SK-N-MC (cell line): Measurements from ENCODE around the gene ADGRL3.

Experiments used
- EZH2 ChIP-seq: fragments of 200-600 bp; sonication (generic); IDR thresholded peaks from one replicate; pipeline ENCODE4 v1.6.1; 2017; ENCODE audit warnings: antibody characterized with exemption
- FOXP2 ChIP-seq: optimal IDR thresholded peaks from 2 replicates; pipeline ENCODE3; 2011; ENCODE audit warnings: mild to moderate bottlenecking, moderate library complexity; ENCODE audit not compliant: insufficient read depth; ENCODE audit errors: extremely low read length, control extremely low read depth
- POLR2AphosphoS5 ChIP-seq: IDR thresholded peaks from 2 replicates; pipeline ENCODE4 v1.6.1; 2012; ENCODE audit warnings: mild to moderate bottlenecking, low read depth, low read length, borderline replicate concordance

GRCh38 chr4:61202638-61203435 lies 2.7 kb downstream of the ADGRL3 start:
- no peak for TF ChIP-seq POLR2AphosphoS5
- TF ChIP-seq EZH2: no peak
- no peak for TF ChIP-seq FOXP2
